Stimulated activated CD8-positive, alpha-beta memory T cell treated with anti-CD3 and anti-CD28 coated beads, Interleukin-12 subunit alpha, Interleukin-12 subunit beta, amount 100 ng/mL, for 24 hours (primary cell): Measurements from ENCODE around the gene COA8.
"Not testable (repeated sequence)": the region's sequence is repeated elsewhere in the genome, so short reads cannot be mapped to it uniquely, and the experiment has no call there.

ENCODE experiments used
- DNase-seq: peaks from one replicate; pipeline ENCODE4 v3.0.0-alpha.2; 2020; ENCODE audit errors: extremely low read depth

COA8 gene

GRCh38 chr14:103525430-103526246 lies 37.1 kb upstream of the COA8 start:
- DNase-seq, result not testable (repeated sequence)

GRCh38 chr14:103526247-103526913 lies 36.4 kb upstream of the COA8 start:
- no peak for DNase-seq

GRCh38 chr14:103526914-103527248 lies 35.9 kb upstream of the COA8 start:
- DNase-seq, result no peak

- DNase-seq, result no peak
These were observed 35.2 kb upstream of the COA8 start for GRCh38 chr14:103527408-103528145.

GRCh38 chr14:103528146-103528586 lies 34.6 kb upstream of the COA8 start:
- DNase-seq, result no peak

- DNase-seq, result peak; percentile 51
These were observed 34.0 kb upstream of the COA8 start, which contains the start of gene TRMT61A for GRCh38 chr14:103528587-103529382. Gene TRMT61A (plus strand): TSS chr14:103529196. CDS start chr14:103529979, 783 bp downstream.

- no peak for DNase-seq
These were observed 33.1 kb upstream of the COA8 start for GRCh38 chr14:103529383-103530365.

GRCh38 chr14:103530390-103530789 lies 32.4 kb upstream of the COA8 start:
- no peak for DNase-seq

- no peak for DNase-seq
These were observed 31.9 kb upstream of the COA8 start for GRCh38 chr14:103530831-103531230.

GRCh38 chr14:103531421-103532215 lies 31.1 kb upstream of the COA8 start:
- DNase-seq, result no peak

GRCh38 chr14:103532216-103533136 lies 30.3 kb upstream of the COA8 start:
- DNase-seq, result no peak

- DNase-seq, result no peak
These were observed 29.4 kb upstream of the COA8 start for GRCh38 chr14:103533137-103533998.

- no peak for DNase-seq
These were observed 28.7 kb upstream of the COA8 start for GRCh38 chr14:103533999-103534575.

GRCh38 chr14:103534576-103535061 lies 28.1 kb upstream of the COA8 start:
- no peak for DNase-seq

- no peak for DNase-seq
These were observed 27.5 kb upstream of the COA8 start for GRCh38 chr14:103535081-103535890.
